Hindlimb muscle (tissue), 1 donor: ENCODE results near the gene FBXW8. TPM values are rescaled to one million over a fixed set of nuclear protein-coding genes. Genes with fewer than 3 reads are reported as not detected.

Source experiments
- polyA plus RNA-seq: library from polyadenylated mRNA; unstranded; fragments of 120-200 nt; gene quantifications from one replicate; pipeline ENCODE4 v1.2.1, GENCODE V29; 2013; ENCODE audit not compliant: insufficient read length

Gene FBXW8
- polyA plus RNA-seq, 1 donor = 16.3 TPM

Other genes starting within 250 kb of the FBXW8 start
- gene SPRING1, start 172.9 kb upstream of the FBXW8 start, polyA plus RNA-seq = 14.3 TPM
- 1.1 TPM for gene RNFT2, start 172.6 kb upstream of the FBXW8 start, polyA plus RNA-seq
- 0.30 TPM for gene HRK, start 29.5 kb upstream of the FBXW8 start, polyA plus RNA-seq
- gene TESC, start 188.5 kb downstream of the FBXW8 start, polyA plus RNA-seq = 5.4 TPM